NCI-H748 (cell line): Measurements from ENCODE around the gene BUB3.

Source experiments
- DNase-seq: peaks from one replicate; lab custom pipeline; 2025; ENCODE audit not compliant: unreplicated experiment; lab: John Stamatoyannopoulos, UW

BUB3 gene

DNA sequence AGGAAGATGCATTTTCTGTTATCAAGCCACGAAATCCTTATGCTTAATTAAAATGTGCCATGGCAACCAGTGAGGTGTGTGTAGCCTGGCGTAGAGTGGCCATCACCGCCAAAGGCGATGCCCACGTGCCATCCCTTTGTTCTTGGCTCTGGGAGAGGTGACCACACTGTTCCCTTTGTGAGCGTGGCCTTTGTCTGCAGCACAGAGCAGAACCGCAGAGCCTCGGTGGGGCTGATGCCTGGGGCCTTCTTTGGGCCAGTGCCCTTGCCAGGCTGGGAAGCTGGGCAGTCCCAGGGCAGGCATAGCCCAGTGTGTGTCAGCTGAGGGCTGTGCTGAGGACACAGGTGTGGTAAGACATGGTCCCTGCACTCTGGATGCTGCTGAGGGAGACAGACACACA lies 48.3 kb downstream of the BUB3 start:
- no peak for DNase-seq

DNA sequence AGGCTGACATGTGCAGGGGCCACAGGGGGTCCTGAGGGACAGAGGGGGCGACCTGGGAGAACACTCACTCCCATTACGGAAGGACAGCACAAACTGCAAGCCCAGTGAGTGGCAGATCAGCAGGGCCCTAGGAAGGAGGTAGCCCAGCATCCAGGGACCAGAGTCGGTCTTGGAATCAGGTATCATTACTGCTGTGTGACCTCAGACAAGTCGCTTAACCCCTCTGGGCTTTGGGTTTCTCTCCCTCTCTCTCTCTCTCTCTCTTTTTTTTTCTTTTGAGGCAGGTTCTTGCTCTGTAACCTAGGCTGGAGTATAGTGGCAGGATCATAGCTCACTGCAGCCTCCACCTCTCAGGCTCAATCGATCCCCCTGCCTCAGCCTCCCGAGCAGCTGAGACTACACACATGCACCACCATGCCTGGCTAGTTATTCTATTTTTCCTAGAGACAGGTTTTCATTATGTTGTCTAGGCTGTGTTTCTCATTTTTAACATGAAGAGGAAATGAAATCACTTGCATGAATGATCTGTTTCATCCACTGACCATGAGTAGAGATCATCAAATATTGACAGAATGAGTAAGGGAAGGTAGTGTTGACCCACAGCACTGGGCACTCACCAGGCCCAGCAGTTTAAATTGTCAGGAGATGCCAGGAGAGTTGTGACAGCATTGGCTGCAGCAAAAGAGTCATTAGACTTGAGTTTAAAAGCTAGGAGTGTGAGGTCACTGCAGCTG lies 49.4 kb downstream of the BUB3 start:
- DNase-seq, result peak; percentile 6

- no peak for DNase-seq
Measured at GRCh38 chr10:123204127-123204461, 49.9 kb downstream of the BUB3 start.

DNA sequence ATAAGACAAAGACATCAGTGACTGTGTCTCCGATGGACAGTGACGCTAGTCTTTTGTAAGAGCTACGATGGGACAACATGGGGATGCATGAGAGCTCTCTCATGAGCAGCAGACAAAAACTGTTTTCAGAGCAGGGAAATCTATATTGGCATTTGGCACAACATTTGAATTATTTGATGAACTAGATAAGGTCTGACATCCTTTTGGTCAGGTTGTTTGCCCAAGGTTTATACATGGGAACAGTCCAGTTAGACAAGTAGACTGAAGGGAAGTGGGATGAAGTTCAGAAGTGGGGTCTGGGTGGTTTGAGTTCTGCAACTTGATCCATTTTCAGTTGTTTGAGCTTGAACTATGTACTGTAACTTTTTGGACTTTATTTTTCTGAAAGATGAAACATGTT lies 50.8 kb downstream of the BUB3 start:
- no peak for DNase-seq

GRCh38 chr10:123212063-123212462 lies 57.9 kb downstream of the BUB3 start:
- DNase-seq, result no peak

- no peak for DNase-seq
Measured at GRCh38 chr10:123212640-123213039, 58.4 kb downstream of the BUB3 start.

DNA sequence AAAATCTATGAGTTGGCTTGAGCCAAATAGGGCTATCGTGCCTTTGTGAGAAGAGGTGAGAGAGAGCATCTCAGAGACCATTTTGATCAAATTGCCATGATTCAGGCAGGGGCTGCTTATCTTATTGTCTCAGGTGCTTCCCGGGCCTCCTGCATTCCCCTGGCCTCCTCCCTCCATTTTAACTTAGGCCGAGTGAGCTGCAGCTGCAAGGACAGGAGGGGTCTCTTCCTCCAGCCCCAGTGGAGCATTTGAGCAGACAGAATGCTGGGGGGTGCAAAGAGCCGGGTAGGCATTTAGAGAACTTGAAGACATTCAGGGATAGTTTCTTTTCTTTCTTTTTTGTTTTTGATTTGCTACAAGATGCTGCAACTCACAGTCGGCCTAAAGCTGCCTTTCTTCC lies 59.0 kb downstream of the BUB3 start:
- DNase-seq, result no peak
